Erythroblast (primary cell): ENCODE data around the gene RICTOR.
"Not testable (repeated sequence)": the region's sequence is repeated elsewhere in the genome, so short reads cannot be mapped to it uniquely, and the experiment has no call there.

Source experiments
- DNase-seq, 2 experiments: peaks; one replicate each; lab custom pipeline; 2025; lab: John Stamatoyannopoulos, UW
- GATA1 ChIP-seq: IDR thresholded peaks from 2 replicates; pipeline ENCODE4 v1.6.1; 2011; ENCODE audit warnings: low read depth, mild to moderate bottlenecking, control low read depth, low read length, moderate library complexity
- POLR2A ChIP-seq: IDR thresholded peaks from 2 replicates; pipeline ENCODE4 v1.6.1; 2011; ENCODE audit warnings: mild to moderate bottlenecking, low read length

RICTOR gene

GRCh38 chr5:39024005-39024404, 50.2 kb downstream of the RICTOR start:
- TF ChIP-seq GATA1, result no peak
- TF ChIP-seq POLR2A, result no peak
- DNase-seq, result no peak

GRCh38 chr5:39023121-39023520, 51.1 kb downstream of the RICTOR start:
- TF ChIP-seq GATA1, result no peak
- TF ChIP-seq POLR2A, result no peak
- DNase-seq, result no peak

- DNase-seq, result no peak
- TF ChIP-seq GATA1 (no peak), POLR2A (no peak)
Observed at GRCh38 chr5:39022151-39022550, 52.0 kb downstream of the RICTOR start.

- no peak for DNase-seq
- no peak for TF ChIP-seq GATA1
- no peak for TF ChIP-seq POLR2A
Observed at GRCh38 chr5:39021413-39021812, 52.8 kb downstream of the RICTOR start.

GRCh38 chr5:39020458-39020857, 53.7 kb downstream of the RICTOR start:
- TF ChIP-seq POLR2A, result no peak
- TF ChIP-seq GATA1, result no peak
- DNase-seq, result no peak

- DNase-seq, result no peak
- TF ChIP-seq POLR2A (no peak), GATA1 (no peak)
Observed at GRCh38 chr5:39019254-39019653, 54.9 kb downstream of the RICTOR start.

GRCh38 chr5:39017504-39017903, 56.7 kb downstream of the RICTOR start:
- DNase-seq, result no peak
- TF ChIP-seq POLR2A (no peak), GATA1 (no peak)

GRCh38 chr5:39016587-39017275, 57.5 kb downstream of the RICTOR start:
- DNase-seq, result no peak
- TF ChIP-seq GATA1, result no peak
- TF ChIP-seq POLR2A, result no peak

- DNase-seq, result no peak
- TF ChIP-seq GATA1 (no peak), POLR2A (no peak)
Observed at GRCh38 chr5:39015743-39016586, 58.2 kb downstream of the RICTOR start.

GRCh38 chr5:39014561-39014960, 59.6 kb downstream of the RICTOR start:
- no peak for DNase-seq
- TF ChIP-seq GATA1, result no peak
- no peak for TF ChIP-seq POLR2A

GRCh38 chr5:39013938-39014337, 60.3 kb downstream of the RICTOR start:
- TF ChIP-seq GATA1, result no peak
- TF ChIP-seq POLR2A, result no peak
- no peak for DNase-seq

GRCh38 chr5:39010958-39011357, 63.2 kb downstream of the RICTOR start:
- DNase-seq, result not testable (repeated sequence)

GRCh38 chr5:39009981-39010380, 64.2 kb downstream of the RICTOR start:
- DNase-seq, result no peak
- TF ChIP-seq POLR2A, result no peak
- TF ChIP-seq GATA1, result no peak

GRCh38 chr5:39009280-39009679, 64.9 kb downstream of the RICTOR start:
- DNase-seq, result no peak
- TF ChIP-seq POLR2A, result no peak
- no peak for TF ChIP-seq GATA1
